ENCODE measurements around the gene TENT5D.

GRCh38 chrX:80432863-80433262, 12.6 kb downstream of the TENT5D start:
- TF ChIP-seq FOXM1 (IDR thresholded peaks at IDR 0.05; ENCODE audit: low read depth) (no peak), FOXM1 (CRISPR knock-in tag; IDR thresholded peaks at IDR 0.05; ENCODE audit: low read depth) (no peak), JUN (IDR thresholded peaks at IDR 0.05; ENCODE audit: borderline replicate concordance, low read depth, low read length) (no peak), JUN (CRISPR knock-in tag; IDR thresholded peaks at IDR 0.05; ENCODE audit: borderline replicate concordance) (no peak), MXI1 (IDR thresholded peaks at IDR 0.05; ENCODE audit: low read depth, low read length) (no peak), RFX5 (IDR thresholded peaks at IDR 0.05; ENCODE audit: low read depth, low read length) (no peak), POLR2AphosphoS5 (IDR thresholded peaks at IDR 0.05; ENCODE audit: control insufficient read depth, insufficient read depth, low read depth, low read length) (no peak), SREBF1 (IDR thresholded peaks at IDR 0.05; ENCODE audit: borderline replicate concordance, low read depth, low read length) (no peak), TEAD2 (tag; IDR thresholded peaks at IDR 0.05) (no peak), POU5F1 (IDR thresholded peaks at IDR 0.05; ENCODE audit: borderline replicate concordance, low read depth, low read length, partially characterized antibody) (no peak), FOXA1 (IDR thresholded peaks at IDR 0.05; ENCODE audit: borderline replicate concordance) (no peak), NFYB (IDR thresholded peaks at IDR 0.05; ENCODE audit: extremely low read depth, insufficient read length) (no peak), MTA3 (IDR thresholded peaks at IDR 0.05; ENCODE audit: borderline replicate concordance) (no peak), YY1 (IDR thresholded peaks at IDR 0.05; ENCODE audit: borderline replicate concordance in 1 of 3, control insufficient read depth in 1 of 3, extremely low read depth in 1 of 3, insufficient read depth in 3 of 3, insufficient read length in 1 of 3, insufficient replicate concordance in 2 of 3, low read depth in 1 of 3, low read length in 2 of 3) (no peak)
- TF ChIP-seq, protein P1, sequence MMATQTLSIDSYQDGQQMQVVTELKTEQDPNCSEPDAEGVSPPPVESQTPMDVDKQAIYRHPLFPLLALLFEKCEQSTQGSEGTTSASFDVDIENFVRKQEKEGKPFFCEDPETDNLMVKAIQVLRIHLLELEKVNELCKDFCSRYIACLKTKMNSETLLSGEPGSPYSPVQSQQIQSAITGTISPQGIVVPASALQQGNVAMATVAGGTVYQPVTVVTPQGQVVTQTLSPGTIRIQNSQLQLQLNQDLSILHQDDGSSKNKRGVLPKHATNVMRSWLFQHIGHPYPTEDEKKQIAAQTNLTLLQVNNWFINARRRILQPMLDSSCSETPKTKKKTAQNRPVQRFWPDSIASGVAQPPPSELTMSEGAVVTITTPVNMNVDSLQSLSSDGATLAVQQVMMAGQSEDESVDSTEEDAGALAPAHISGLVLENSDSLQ (IDR thresholded peaks at IDR 0.05), result no peak

Data from K562 (cell line).